Activated naive CD4-positive, alpha-beta T cell (primary cell): ENCODE data around the gene NES.

Experiments
- DNase-seq, 4 experiments: peaks; one replicate each; lab custom pipeline; 2025; lab: John Stamatoyannopoulos, UW

The NES gene

DNA sequence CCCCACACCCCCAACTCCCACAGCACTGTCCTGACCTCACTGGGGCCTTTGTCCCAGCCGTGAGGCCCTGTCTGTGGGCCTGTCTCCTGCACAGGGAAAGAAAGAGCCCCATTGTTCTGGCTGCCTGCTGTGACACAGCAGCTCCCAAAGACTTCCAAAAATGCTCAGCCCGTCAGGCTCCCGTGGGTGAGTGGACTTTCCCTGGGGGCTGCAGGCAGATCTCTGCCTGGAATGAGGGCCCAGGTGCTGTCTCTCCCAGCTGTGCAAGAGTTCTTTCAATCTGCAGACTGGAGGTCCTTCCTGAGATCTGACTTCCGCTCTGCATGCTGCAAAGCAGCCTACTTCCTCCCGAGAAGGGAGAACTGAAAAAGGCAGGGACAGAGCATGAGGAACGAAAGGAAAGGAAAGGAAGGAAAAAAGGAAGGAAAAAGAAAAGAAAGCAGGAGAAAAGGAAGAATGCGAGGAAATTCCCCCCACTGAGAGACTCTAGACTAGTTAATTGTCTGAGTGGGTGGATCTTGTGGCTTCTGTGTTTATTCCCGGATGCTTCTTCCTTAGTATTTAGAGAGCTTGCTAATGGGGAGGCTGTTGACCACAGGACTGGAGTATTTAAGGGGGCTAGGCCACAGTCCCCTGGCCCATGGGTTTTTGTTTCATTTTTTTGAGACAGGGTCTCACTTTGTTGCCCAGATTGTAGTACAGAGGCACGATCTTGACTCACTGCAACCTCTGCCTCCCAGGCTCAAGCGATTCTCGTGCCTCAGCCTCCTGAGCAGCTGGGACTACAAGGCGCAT, 15.0 kb downstream of the NES start:
- DNase-seq: no peak

GRCh38 chr1:156660752-156661112, 16.5 kb downstream of the NES start:
- no peak for DNase-seq

- peak; percentile 72 to 92 (median 83) for DNase-seq
Observed at GRCh38 chr1:156659988-156660751, 17.0 kb downstream of the NES start.

- DNase-seq: no peak
Observed at GRCh38 chr1:156659661-156659987, 17.6 kb downstream of the NES start.

DNA sequence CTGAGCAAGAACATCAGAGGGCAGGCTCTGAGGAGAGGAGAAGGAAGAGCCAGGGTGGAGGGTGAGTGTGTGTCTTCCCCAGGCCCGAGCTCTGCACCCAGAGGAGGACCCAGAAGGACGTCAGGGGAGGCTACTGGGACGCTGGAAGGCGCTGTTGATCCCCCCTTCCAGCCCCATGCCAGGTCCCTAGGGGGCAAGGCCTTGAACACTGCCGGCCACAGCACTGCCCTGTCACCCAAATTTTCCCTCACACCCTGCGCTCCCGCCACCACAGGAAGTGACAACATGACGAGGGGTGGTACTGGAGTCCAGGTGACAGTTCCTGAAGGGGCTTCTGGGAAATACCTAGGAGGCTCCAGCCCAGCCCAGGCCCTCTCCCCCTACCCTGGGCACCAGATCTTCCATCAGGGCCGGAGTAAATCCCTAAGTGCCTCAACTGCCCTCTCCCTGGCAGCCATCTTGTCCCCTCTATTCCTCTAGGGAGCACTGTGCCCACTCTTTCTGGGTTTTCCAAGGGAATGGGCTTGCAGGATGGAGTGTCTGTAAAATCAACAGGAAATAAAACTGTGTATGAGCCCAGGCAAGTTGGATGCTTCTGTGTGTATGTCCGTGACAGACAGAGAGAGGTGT, 18.1 kb downstream of the NES start:
- DNase-seq: no peak

- DNase-seq: no peak
Observed at GRCh38 chr1:156658496-156658895, 18.7 kb downstream of the NES start.

DNA sequence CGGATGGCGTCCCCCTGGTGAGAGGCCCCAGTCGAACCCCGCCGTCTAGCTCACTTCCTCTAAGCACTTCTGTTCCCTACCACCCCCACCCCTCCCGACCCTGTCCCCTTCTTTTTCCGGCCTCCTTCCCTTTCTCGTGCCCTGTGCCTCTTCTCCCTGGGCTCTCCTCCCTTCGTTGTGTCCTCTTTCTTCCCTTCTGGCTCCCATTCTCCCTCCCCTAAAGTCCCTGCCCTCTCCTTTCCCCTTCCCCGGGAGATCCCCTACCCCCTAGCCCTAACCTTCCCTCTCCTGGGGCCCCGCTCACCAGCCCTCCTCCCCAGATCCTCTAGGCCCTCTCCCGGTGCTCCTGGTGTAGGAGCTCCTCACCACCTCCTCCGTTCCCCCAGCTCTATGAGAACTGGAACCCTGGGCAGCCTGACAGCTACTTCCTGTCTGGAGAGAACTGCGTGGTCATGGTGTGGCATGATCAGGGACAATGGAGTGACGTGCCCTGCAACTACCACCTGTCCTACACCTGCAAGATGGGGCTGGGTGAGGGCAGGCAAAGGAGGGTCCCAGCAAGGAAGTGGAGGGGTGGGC, 19.4 kb downstream of the NES start:
- DNase-seq: no peak

DNA sequence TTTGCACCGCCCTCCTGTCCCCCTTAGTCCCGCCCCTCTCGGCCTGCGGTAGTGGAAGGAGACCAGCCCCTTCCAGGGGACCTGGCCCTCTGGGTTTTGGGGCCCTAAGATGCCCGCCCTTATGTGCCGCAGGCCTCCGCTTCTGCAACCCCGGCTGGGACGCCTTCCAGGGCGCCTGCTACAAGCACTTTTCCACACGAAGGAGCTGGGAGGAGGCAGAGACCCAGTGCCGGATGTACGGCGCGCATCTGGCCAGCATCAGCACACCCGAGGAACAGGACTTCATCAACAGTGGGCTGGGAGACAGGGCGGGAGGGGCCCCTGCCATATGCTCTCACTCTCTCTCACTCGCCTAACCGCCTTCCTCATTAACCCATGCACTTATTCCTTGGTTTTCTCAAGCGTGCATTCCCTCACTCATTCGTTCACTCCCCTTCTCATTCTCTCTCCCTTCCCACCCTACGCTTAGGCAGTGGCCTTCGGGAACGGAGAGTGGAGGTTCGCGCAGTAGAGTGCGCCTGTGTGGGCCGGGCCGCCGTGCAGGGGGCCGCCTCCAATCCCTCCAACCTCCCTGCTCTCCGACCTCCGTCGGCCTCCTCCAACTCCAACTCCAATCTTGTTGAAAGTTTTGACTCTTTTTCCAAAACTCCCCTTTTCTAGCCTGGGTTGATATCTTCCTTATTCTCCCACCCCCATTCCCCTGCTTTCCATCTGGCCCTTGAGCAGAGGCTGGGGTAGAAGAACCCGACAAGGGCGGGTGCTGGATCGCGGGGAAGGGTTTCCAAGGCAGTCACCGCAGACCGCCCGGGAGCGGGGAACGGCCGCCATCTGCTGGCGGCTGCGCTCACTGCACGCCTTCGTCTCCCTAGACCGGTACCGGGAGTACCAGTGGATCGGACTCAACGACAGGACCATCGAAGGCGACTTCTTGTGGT, 20.1 kb downstream of the NES start:
- peak; percentile 40 to 70 (median 60) for DNase-seq

GRCh38 chr1:156655904-156656516, 21.2 kb downstream of the NES start:
- DNase-seq: no peak

DNA sequence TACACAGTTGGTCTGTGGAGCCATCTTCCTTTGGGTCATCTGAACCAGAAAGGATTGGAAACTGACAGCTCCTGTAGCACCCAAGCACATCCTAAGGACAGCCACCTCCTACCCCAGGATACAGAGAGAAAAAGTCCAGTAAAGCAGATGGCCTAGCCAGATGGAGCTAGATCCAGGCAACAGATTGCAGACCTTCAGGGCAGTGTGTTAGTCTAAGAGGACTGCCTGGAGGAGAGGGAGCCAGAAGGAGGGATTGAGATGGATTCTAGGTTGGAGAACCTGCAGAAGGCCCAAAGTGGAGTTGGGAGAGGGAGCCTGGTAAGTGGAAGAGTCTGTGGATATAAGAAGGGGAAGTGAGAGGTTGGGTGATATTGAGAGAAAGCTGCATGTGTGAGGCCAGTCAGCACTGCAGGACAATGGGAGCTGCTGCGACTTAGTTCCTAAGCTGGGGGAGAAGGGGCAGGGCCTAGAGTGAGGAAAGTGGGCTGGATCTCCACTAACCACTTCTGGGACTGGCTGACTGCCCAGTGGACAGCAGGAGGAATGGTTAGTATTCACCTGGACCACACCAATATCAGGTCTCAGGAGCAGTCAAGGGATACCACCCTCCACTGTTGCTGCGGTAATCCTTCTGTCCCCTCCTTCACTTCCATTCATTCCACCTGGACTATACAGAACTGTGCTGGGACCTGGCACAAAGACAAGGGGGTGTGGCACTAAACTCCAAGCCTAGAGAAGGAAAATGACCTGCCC, 21.9 kb downstream of the NES start:
- no peak for DNase-seq

DNA sequence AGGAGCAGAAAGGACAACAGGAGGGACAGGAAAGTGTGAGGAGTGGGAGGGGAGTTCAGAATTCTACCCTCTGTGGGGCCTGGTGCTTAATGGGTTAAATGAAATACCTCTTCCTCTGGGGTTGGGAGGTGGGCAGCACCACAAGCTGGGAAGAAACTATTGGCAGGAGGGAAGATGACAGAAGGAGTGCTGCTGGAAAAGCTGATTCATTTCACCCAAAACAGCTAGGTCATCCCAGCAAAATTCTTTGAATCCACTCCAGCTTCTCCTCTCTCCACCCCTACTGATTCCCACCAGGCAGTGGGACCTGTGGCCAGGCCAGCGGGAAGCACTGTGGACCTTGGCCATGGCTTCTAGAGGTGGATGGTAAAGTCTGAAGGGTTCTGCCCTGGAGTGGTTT, 22.5 kb downstream of the NES start:
- no peak for DNase-seq

- no peak for DNase-seq
Observed at GRCh38 chr1:156652992-156653355, 24.2 kb downstream of the NES start.

DNA sequence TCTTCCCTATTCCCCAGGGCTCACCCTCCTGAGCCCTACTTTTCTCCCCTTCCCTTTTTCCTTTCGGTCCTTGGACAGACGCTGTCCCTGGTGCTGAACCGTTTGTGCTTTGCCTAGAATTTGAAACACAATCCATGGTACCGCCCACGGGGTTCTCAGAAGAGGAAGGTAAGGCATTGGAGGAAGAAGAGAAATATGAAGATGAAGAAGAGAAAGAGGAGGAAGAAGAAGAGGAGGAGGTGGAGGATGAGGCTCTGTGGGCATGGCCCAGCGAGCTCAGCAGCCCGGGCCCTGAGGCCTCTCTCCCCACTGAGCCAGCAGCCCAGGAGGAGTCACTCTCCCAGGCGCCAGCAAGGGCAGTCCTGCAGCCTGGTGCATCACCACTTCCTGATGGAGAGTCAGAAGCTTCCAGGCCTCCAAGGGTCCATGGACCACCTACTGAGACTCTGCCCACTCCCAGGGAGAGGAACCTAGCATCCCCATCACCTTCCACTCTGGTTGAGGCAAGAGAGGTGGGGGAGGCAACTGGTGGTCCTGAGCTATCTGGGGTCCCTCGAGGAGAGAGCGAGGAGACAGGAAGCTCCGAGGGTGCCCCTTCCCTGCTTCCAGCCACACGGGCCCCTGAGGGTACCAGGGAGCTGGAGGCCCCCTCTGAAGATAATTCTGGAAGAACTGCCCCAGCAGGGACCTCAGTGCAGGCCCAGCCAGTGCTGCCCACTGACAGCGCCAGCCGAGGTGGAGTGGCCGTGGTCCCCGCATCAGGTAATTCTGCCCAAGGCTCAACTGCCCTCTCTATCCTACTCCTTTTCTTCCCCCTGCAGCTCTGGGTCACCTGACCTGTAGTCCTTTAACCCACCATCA, 24.8 kb downstream of the NES start:
- no peak for DNase-seq

DNA sequence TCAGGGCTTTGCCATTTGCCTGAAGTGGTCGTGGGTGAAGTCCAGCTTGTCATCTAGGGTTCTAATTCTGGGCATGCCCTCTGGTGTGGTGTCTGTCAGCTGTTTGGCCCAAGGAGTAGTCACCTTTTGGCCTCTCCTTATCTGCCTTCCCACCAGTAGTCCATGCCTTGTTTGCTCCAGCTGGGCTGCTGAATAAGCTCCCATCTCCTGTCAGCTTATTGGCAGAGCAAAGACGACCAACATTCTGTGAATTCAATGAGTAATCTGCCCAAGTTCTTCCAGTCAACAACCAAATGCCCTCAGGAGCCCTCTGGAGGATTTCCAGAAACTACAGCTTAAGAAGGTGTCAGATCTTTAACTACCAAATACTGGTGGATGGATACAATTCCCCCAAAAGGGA, 28.3 kb downstream of the NES start:
- DNase-seq: no peak

GRCh38 chr1:156648496-156648895, 28.7 kb downstream of the NES start:
- no peak for DNase-seq

GRCh38 chr1:156647351-156647750, 29.9 kb downstream of the NES start:
- no peak for DNase-seq

GRCh38 chr1:156646738-156647211, 30.4 kb downstream of the NES start:
- DNase-seq: no peak

GRCh38 chr1:156645666-156646065, 31.5 kb downstream of the NES start:
- DNase-seq: no peak

GRCh38 chr1:156645056-156645455, 32.2 kb downstream of the NES start:
- no peak for DNase-seq
